Frontal cortex (tissue), 4 donors: ENCODE results near the gene MARCHF9. TPM values are rescaled to one million over a fixed set of nuclear protein-coding genes. Genes with fewer than 3 reads are reported as not detected.
A peak's percentile ranks its signal among the peaks of the same experiment; 100 is the strongest.
"Not testable (repeated sequence)": the region's sequence is repeated elsewhere in the genome, so short reads cannot be mapped to it uniquely, and the experiment has no call there.

Experiments
- DNase-seq, 2 donors: peaks; one replicate each; pipeline ENCODE4 v3.0.0; 2012; ENCODE audit warnings: low spot score in 2 of 2
- FAIRE-seq: peaks from 2 replicates; lab custom pipeline; 2012; peaks lifted over from hg19 to GRCh38; lab: Jason Lieb, UNC
- total RNA-seq: library from RNA; depleted of rRNA; stranded (reverse); fragments of >200 nt; gene quantifications from one replicate; pipeline ENCODE4 v1.2.3, GENCODE V29; 2014
- donor health status: control.
- donor health status: control.
- donor health status: control.

Gene MARCHF9
- total RNA-seq, 1 donor from 2014 or later = 17.5 TPM

GRCh38 chr12:57765003-57765697, 10.2 kb downstream of the MARCHF9 start:
- DNase-seq = no peak
- FAIRE-seq = no peak

GRCh38 chr12:57765698-57766463, 11.0 kb downstream of the MARCHF9 start:
- FAIRE-seq = no peak
- no peak for DNase-seq

GRCh38 chr12:57766464-57767304, 11.8 kb downstream of the MARCHF9 start, which contains the start of gene CYP27B1:
Gene CYP27B1, minus strand, starts transcription at chr12:57767078. Its CDS starts 37 bp downstream, at chr12:57767041.
- DNase-seq (no peak), FAIRE-seq (no peak)

- no peak for FAIRE-seq
- DNase-seq = no peak
Observed at GRCh38 chr12:57767305-57767698, 12.4 kb downstream of the MARCHF9 start.

GRCh38 chr12:57767876-57768275, 13.0 kb downstream of the MARCHF9 start:
- FAIRE-seq (no peak), DNase-seq (no peak)

GRCh38 chr12:57769594-57769993, 14.7 kb downstream of the MARCHF9 start:
- FAIRE-seq = no peak

GRCh38 chr12:57770734-57771133, 15.8 kb downstream of the MARCHF9 start:
- no peak for FAIRE-seq
- DNase-seq = no peak

More at GRCh38 chr12:57769594-57769993, 14.7 kb downstream of the MARCHF9 start:
- DNase-seq = no peak

- DNase-seq = peak in 1 of 2 donors; percentile 78
Observed at GRCh38 chr12:57771236-57771872, 16.5 kb downstream of the MARCHF9 start.

GRCh38 chr12:57771873-57772428, 17.0 kb downstream of the MARCHF9 start, which contains the start of gene METTL1:
Gene METTL1, minus strand, starts transcription at chr12:57772105. Its CDS starts 22 bp downstream, at chr12:57772083.
- DNase-seq (peak; percentile 96 to 97), FAIRE-seq (no peak)

More at GRCh38 chr12:57771236-57771872, 16.5 kb downstream of the MARCHF9 start:
- no peak for FAIRE-seq

GRCh38 chr12:57772429-57773322, 17.8 kb downstream of the MARCHF9 start, which contains the start of gene EEF1AKMT3:
Gene EEF1AKMT3, plus strand, starts transcription at chr12:57772614. Its CDS starts 111 bp downstream, at chr12:57772725.
- DNase-seq = peak; percentile 56 to 71

GRCh38 chr12:57774634-57775033, 19.7 kb downstream of the MARCHF9 start:
- not testable (repeated sequence) for FAIRE-seq, DNase-seq

More at GRCh38 chr12:57772429-57773322, 17.8 kb downstream of the MARCHF9 start, which contains the start of gene EEF1AKMT3:
- FAIRE-seq = no peak

GRCh38 chr12:57775044-57775443, 20.1 kb downstream of the MARCHF9 start:
- DNase-seq = no peak
- FAIRE-seq = no peak

- no peak for FAIRE-seq
Observed at GRCh38 chr12:57775563-57776246, 20.8 kb downstream of the MARCHF9 start.

GRCh38 chr12:57776247-57776587, 21.3 kb downstream of the MARCHF9 start:
- no peak for FAIRE-seq
- DNase-seq = no peak

More at GRCh38 chr12:57775563-57776246, 20.8 kb downstream of the MARCHF9 start:
- no peak for DNase-seq

GRCh38 chr12:57777367-57777766, 22.5 kb downstream of the MARCHF9 start:
- DNase-seq = no peak
- no peak for FAIRE-seq

GRCh38 chr12:57777911-57778310, 23.0 kb downstream of the MARCHF9 start:
- FAIRE-seq (no peak), DNase-seq (no peak)

GRCh38 chr12:57779736-57780135, 24.8 kb downstream of the MARCHF9 start:
- DNase-seq = no peak
- no peak for FAIRE-seq
